Hematopoietic multipotent progenitor cell treated with erythropoietin and hydrocortisone succinate and interleukin-3 and kit ligand, for 17 days (in vitro differentiated cells): ENCODE data around the gene AK8.

Source experiments
- DNase-seq: peaks from one replicate; pipeline ENCODE4 v3.0.0-alpha.2; 2015; ENCODE audit warnings: low spot score

The AK8 gene

GRCh38 chr9:132857616-132858342 is 20.3 kb downstream of the AK8 start:
- DNase-seq: no peak

GRCh38 chr9:132857031-132857430 is 21.1 kb downstream of the AK8 start:
- DNase-seq: no peak

GRCh38 chr9:132855904-132856303 is 22.2 kb downstream of the AK8 start:
- no peak for DNase-seq

GRCh38 chr9:132854832-132855231 is 23.3 kb downstream of the AK8 start:
- no peak for DNase-seq

- no peak for DNase-seq
Observed at GRCh38 chr9:132853482-132853881, 24.6 kb downstream of the AK8 start.

- DNase-seq: no peak
Observed at GRCh38 chr9:132849185-132849706, 28.8 kb downstream of the AK8 start.

GRCh38 chr9:132846918-132847515 is 31.1 kb downstream of the AK8 start:
- DNase-seq: no peak

- DNase-seq: no peak
Observed at GRCh38 chr9:132846109-132846917, 31.8 kb downstream of the AK8 start.

GRCh38 chr9:132842124-132843044 is 35.7 kb downstream of the AK8 start:
- no peak for DNase-seq

GRCh38 chr9:132840980-132841379 is 37.1 kb downstream of the AK8 start:
- DNase-seq: no peak

GRCh38 chr9:132838291-132838690 is 39.8 kb downstream of the AK8 start:
- no peak for DNase-seq

GRCh38 chr9:132837501-132838286 is 40.4 kb downstream of the AK8 start:
- DNase-seq: no peak

- no peak for DNase-seq
Observed at GRCh38 chr9:132834343-132834742, 43.7 kb downstream of the AK8 start.

GRCh38 chr9:132833550-132834121 is 44.4 kb downstream of the AK8 start:
- DNase-seq: no peak

- DNase-seq: no peak
Observed at GRCh38 chr9:132832171-132832881, 45.8 kb downstream of the AK8 start.

GRCh38 chr9:132828201-132828770 is 49.8 kb downstream of the AK8 start:
- DNase-seq: no peak

GRCh38 chr9:132827366-132827765 is 50.7 kb downstream of the AK8 start:
- no peak for DNase-seq

GRCh38 chr9:132826621-132827365 is 51.3 kb downstream of the AK8 start:
- no peak for DNase-seq

GRCh38 chr9:132826131-132826530 is 52.0 kb downstream of the AK8 start:
- DNase-seq: no peak
